Endometrium (tissue), 2 donors: Measurements from ENCODE around the gene SZT2.
"Not testable (repeated sequence)": the region's sequence is repeated elsewhere in the genome, so short reads cannot be mapped to it uniquely, and the experiment has no call there.

ENCODE experiments used
- FAIRE-seq: peaks from 2 replicates; lab custom pipeline; 2012; peaks lifted over from hg19 to GRCh38; lab: Jason Lieb, UNC
- donor health status: control.
- donor health status: control.

SZT2 gene

GRCh38 chr1:43492826-43493225 is 103.1 kb downstream of the SZT2 start:
- FAIRE-seq, result no peak

GRCh38 chr1:43493661-43494450 is 104.2 kb downstream of the SZT2 start:
- FAIRE-seq, result no peak

- no peak for FAIRE-seq
Observed at GRCh38 chr1:43495204-43495603, 105.5 kb downstream of the SZT2 start.

- no peak for FAIRE-seq
Observed at GRCh38 chr1:43499898-43500297, 110.2 kb downstream of the SZT2 start.

- FAIRE-seq, result not testable (repeated sequence)
Observed at GRCh38 chr1:43501806-43502205, 112.1 kb downstream of the SZT2 start.

- no peak for FAIRE-seq
Observed at GRCh38 chr1:43503534-43503933, 113.8 kb downstream of the SZT2 start.
